A549 (cell line): ENCODE results near the gene TTC28. TPM values are rescaled to one million over a fixed set of nuclear protein-coding genes. Genes with fewer than 3 reads are reported as not detected.

ENCODE experiments used
- ATAC-seq, 2 experiments: fragments of 200-7000 bp in 1 of 2; fragments of >200 bp in 1 of 2; cut with Nextera tagmentation in 1 of 2; cut with Tn5 transposase in 1 of 2; 3 replicates each; pipeline versions ENCODE4 v1.8.0 to v1.9.1; 2018 to 2020; ENCODE audit warnings: mild to moderate bottlenecking in 1 of 2, moderate library complexity in 1 of 2
- CTCF ChIA-PET: fragments of 300-600 bp; sonication (Branson Sonifier 250); formaldehyde crosslinking; extraction: SDS; loops from one replicate; lab custom pipeline; 2021; ENCODE audit warnings: antibody characterized with exemption, inconsistent platforms; lab: Yijun Ruan, JAX
- POLR2A ChIA-PET: fragments of 350-600 bp; formaldehyde crosslinking; extraction: SDS; loops from one replicate; lab custom pipeline; 2021; ENCODE audit warnings: antibody characterized with exemption, inconsistent platforms; lab: Yijun Ruan, JAX
- DNase-seq, 2 experiments: peaks; one replicate each; pipeline versions ENCODE4 v3.0.0 to v3.0.0-alpha.2; 2011 to 2016; ENCODE audit warnings: low read depth in 1 of 2, low spot score in 1 of 2
- FAIRE-seq: peaks from 2 replicates; lab custom pipeline; 2011; peaks lifted over from hg19 to GRCh38; lab: Jason Lieb, UNC
- H3K27ac ChIP-seq, 2 experiments: fragments of >200 bp; sonication (Bioruptor Twin); formaldehyde crosslinking; 3 replicates each; pipeline ENCODE4 v1.5.1; 2016 to 2017
- H3K4me1 ChIP-seq: fragments of >200 bp; sonication (Bioruptor Twin); formaldehyde crosslinking; 3 replicates; pipeline ENCODE4 v1.6.1; 2016
- H3K4me2 ChIP-seq: fragments of >200 bp; sonication (Bioruptor Twin); formaldehyde crosslinking; 3 replicates; pipeline ENCODE4 v1.6.1; 2016
- H3K4me3 ChIP-seq: fragments of >200 bp; sonication (Bioruptor Twin); formaldehyde crosslinking; 3 replicates; pipeline ENCODE4 v1.5.1; 2016
- H3K9me3 ChIP-seq: fragments of >200 bp; sonication (Bioruptor Twin); formaldehyde crosslinking; 3 replicates; pipeline ENCODE4 v1.6.1; 2016
- BCL3 ChIP-seq: fragments of >200 bp; sonication (Bioruptor Twin); formaldehyde crosslinking; IDR thresholded peaks from 3 replicates; pipeline ENCODE4 v1.6.1; 2016
- BHLHE40 ChIP-seq: IDR thresholded peaks from 2 replicates; pipeline ENCODE4 v1.6.1; 2012; ENCODE audit warnings: low read depth, low read length, inconsistent platforms
- CBX8 ChIP-seq: fragments of 200-600 bp; sonication (generic); IDR thresholded peaks from 2 replicates; pipeline ENCODE4 v1.6.1; 2016
- CTCF ChIP-seq: fragments of >200 bp; sonication (Bioruptor Twin); formaldehyde crosslinking; IDR thresholded peaks from 3 replicates; pipeline ENCODE4 v1.5.1; 2016
- EHF ChIP-seq: fragments of 250-450 bp; sonication (Bioruptor Pico); IDR thresholded peaks from 2 replicates; pipeline ENCODE4 v1.5.0; 2020; ENCODE audit warnings: mild to moderate bottlenecking
- EHMT2 ChIP-seq: fragments of 200-600 bp; sonication (generic); IDR thresholded peaks from 2 replicates; pipeline ENCODE4 v1.6.1; 2016; ENCODE audit warnings: antibody characterized with exemption, low read depth, mild to moderate bottlenecking, moderate library complexity
- FOSB ChIP-seq: fragments of 250-450 bp; sonication (Bioruptor Pico); IDR thresholded peaks from 2 replicates; pipeline ENCODE4 v1.5.0; 2020; ENCODE audit warnings: mild to moderate bottlenecking, moderate library complexity
- FOSL2 ChIP-seq, 2 experiments: fragments of 450-650 bp in 1 of 2; fragments of >200 bp in 1 of 2; sonication (Bioruptor Twin) in 1 of 2; formaldehyde crosslinking; IDR thresholded peaks; 2 replicates each; pipeline versions ENCODE4 v1.5.0 to v1.6.1; 2016 to 2020; ENCODE audit warnings: mild to moderate bottlenecking in 1 of 2, moderate library complexity in 1 of 2
- FOXS1 ChIP-seq: fragments of 250-450 bp; sonication (Bioruptor Pico); IDR thresholded peaks from 2 replicates; pipeline ENCODE4 v1.5.0; 2020; ENCODE audit warnings: mild to moderate bottlenecking, moderate library complexity
- GATA3 ChIP-seq: IDR thresholded peaks from 2 replicates; pipeline ENCODE4 v1.6.1; 2012; ENCODE audit warnings: borderline replicate concordance
- HDAC2 ChIP-seq: fragments of 200-600 bp; sonication (generic); IDR thresholded peaks from 2 replicates; pipeline ENCODE4 v1.6.1; 2016
- HEYL ChIP-seq: fragments of 250-450 bp; sonication (Bioruptor Pico); IDR thresholded peaks from 2 replicates; pipeline ENCODE4 v1.8.0; 2021; ENCODE audit warnings: mild to moderate bottlenecking, moderate library complexity
- HMGXB4 ChIP-seq: fragments of 250-450 bp; sonication (Bioruptor Pico); IDR thresholded peaks from 2 replicates; pipeline ENCODE4 v1.5.0; 2021; ENCODE audit warnings: mild to moderate bottlenecking, moderate library complexity, borderline replicate concordance
- HOXB5 ChIP-seq: fragments of 250-450 bp; sonication (Bioruptor Pico); IDR thresholded peaks from 2 replicates; pipeline ENCODE4 v1.5.0; 2020; ENCODE audit warnings: mild to moderate bottlenecking, moderate library complexity
- JUN ChIP-seq, 2 experiments: fragments of >200 bp; sonication (Bioruptor Twin); formaldehyde crosslinking; IDR thresholded peaks; 2 replicates in 1 of 2; 3 replicates in 1 of 2; pipeline ENCODE4 v1.6.1; 2016 to 2017
- KDM1A ChIP-seq: fragments of 200-600 bp; sonication (generic); IDR thresholded peaks from 2 replicates; pipeline ENCODE4 v1.6.1; 2016; ENCODE audit warnings: low read depth, mild to moderate bottlenecking
- MAZ ChIP-seq: fragments of 150-350 bp; IDR thresholded peaks from 2 replicates; pipeline ENCODE4 v1.6.1; 2014; ENCODE audit warnings: antibody characterized with exemption, low read depth, low read length, borderline replicate concordance
- NFE2L2 ChIP-seq: fragments of 150-350 bp; conservative IDR thresholded peaks from 2 replicates; pipeline ENCODE4 v1.6.1; 2014; ENCODE audit warnings: low read length
- NPAS2 ChIP-seq: fragments of 250-450 bp; sonication (Bioruptor Pico); IDR thresholded peaks from 2 replicates; pipeline ENCODE4 v1.8.0; 2022; ENCODE audit warnings: mild to moderate bottlenecking, moderate library complexity, borderline replicate concordance
- NR3C1 ChIP-seq: fragments of >200 bp; sonication (Bioruptor Twin); formaldehyde crosslinking; IDR thresholded peaks from 3 replicates; pipeline ENCODE4 v1.6.1; 2017
- RARB ChIP-seq: fragments of 250-450 bp; sonication (Bioruptor Pico); IDR thresholded peaks from 2 replicates; pipeline ENCODE4 v1.8.0; 2021; ENCODE audit warnings: mild to moderate bottlenecking, moderate library complexity
- RNF2 ChIP-seq: fragments of 200-600 bp; sonication (generic); IDR thresholded peaks from 2 replicates; pipeline ENCODE4 v1.6.1; 2016; ENCODE audit warnings: low read depth, mild to moderate bottlenecking, antibody characterized with exemption, moderate library complexity, borderline replicate concordance
- SREBF2 ChIP-seq: fragments of 450-650 bp; IDR thresholded peaks from 2 replicates; pipeline ENCODE4 v1.6.1; 2014; ENCODE audit warnings: mild to moderate bottlenecking, moderate library complexity
- TP53 ChIP-seq: fragments of 250-450 bp; sonication (Bioruptor Pico); IDR thresholded peaks from 2 replicates; pipeline ENCODE4 v1.5.0; 2021; ENCODE audit warnings: mild to moderate bottlenecking, moderate library complexity
- ZFP36 ChIP-seq: fragments of 450-650 bp; IDR thresholded peaks from 2 replicates; pipeline ENCODE4 v1.6.1; 2014; ENCODE audit warnings: borderline replicate concordance; ENCODE audit not compliant: partially characterized antibody
- ZSCAN20 ChIP-seq: fragments of 250-450 bp; sonication (Bioruptor Pico); IDR thresholded peaks from 2 replicates; pipeline ENCODE4 v1.8.0; 2022; ENCODE audit warnings: mild to moderate bottlenecking, moderate library complexity
- WGBS: methylation state at CpG from one replicate; pipeline ENCODE4 v1.1.6; 2017; ENCODE audit errors: missing lambda C conversion rate; 5-methylcytosine and 5-hydroxymethylcytosine counted together
- polyA plus RNA-seq, 4 experiments: library from polyadenylated mRNA; depleted of rRNA in 3 of 4; stranded (reverse); fragments of >200 nt; fragmentation: RNase III in 1 of 4; extraction: RNeasy Plus Mini Kit Qiagen cat#74134 plus additional on column Dnase treatment in 1 of 4; gene quantifications; 2 replicates in 3 of 4; 3 replicates in 1 of 4; pipeline ENCODE4 v1.2.3, GENCODE V29; 2011 to 2017
- TF ChIP-seq, protein P1 (sequence below): IDR thresholded peaks from 2 replicates; pipeline ENCODE4 v1.6.1; 2012

TTC28 gene
- polyA plus RNA-seq, 2 of the 4 experiments (the other 2 are of a cell fraction): 2.6 to 3.8 TPM

GRCh38 chr22:28341001-28341400 is 338.6 kb downstream of the TTC28 start:
- CTCF ChIA-PET: no interaction called here
- no peak overlapping the region for H3K4me2 ChIP-seq
- no peaks in the 10 kb centered on the region for H3K9me3 ChIP-seq
- FAIRE-seq: no peak
- DNase-seq: no peak
- TF ChIP-seq GATA3: no peak
- TF ChIP-seq, all 56 proteins: peak for 0
- ATAC-seq: no peak
- H3K4me1 ChIP-seq: peaks cover 7% of the 10 kb centered on the region; the same call in 2 of the 3 replicates
- H3K27ac ChIP-seq: no peak overlapping the region
- POLR2A ChIA-PET: no interaction called here
- H3K4me3 ChIP-seq: no peak overlapping the region

DNA sequence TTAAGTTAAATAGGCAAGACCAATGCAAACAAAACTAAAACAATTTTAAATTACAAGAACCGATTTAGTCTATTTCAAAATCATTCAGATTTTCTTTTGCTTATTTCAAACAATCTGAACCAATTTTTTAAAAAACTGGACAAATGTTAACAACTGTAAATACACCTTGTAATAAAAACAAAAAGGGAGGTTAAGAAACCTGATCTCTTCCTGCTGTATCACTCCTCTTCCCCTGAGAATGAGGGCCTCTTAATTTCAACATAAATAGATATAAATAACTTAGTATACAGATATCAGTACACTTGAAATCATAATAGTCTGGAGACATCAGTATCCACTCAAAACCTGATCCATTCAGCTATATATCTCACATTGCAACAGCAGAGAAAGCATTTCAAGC is 346.6 kb downstream of the TTC28 start:
- Histone ChIP-seq H3K27ac (no peak overlapping the region), H3K4me3 (no peak overlapping the region), H3K9me3 (no peaks in the 10 kb centered on the region)
- ATAC-seq: no peak
- FAIRE-seq: no peak
- DNase-seq: no peak
- POLR2A ChIA-PET: no interaction called here
- 28% methylated on average over 1 of the region's 1 CpG for WGBS
- no peak for TF ChIP-seq NFE2L2
- TF ChIP-seq ZSCAN20 (CRISPR knock-in tag): no peak
- TF ChIP-seq NPAS2 (CRISPR knock-in tag): no peak
- TF ChIP-seq EHMT2: no peak
- no peak for TF ChIP-seq FOSB (CRISPR knock-in tag)
- no peak for TF ChIP-seq EHF (CRISPR knock-in tag)
- TF ChIP-seq RNF2: no peak
- TF ChIP-seq FOSL2 (IDR thresholded peaks at IDR 0.05): no peak
- no peak for TF ChIP-seq FOSL2 (CRISPR knock-in tag; IDR thresholded peaks at IDR 0.05)
- TF ChIP-seq ZFP36: no peak
- TF ChIP-seq RARB (CRISPR knock-in tag): no peak
- TF ChIP-seq HEYL (CRISPR knock-in tag): no peak
- TF ChIP-seq HDAC2: no peak
- no peak for TF ChIP-seq NR3C1
- TF ChIP-seq, all 56 proteins: peak for 0
- CTCF ChIA-PET: no interaction called here
- Histone ChIP-seq H3K4me2 (no peak overlapping the region), H3K4me1 (no peaks in the 10 kb centered on the region)

DNA sequence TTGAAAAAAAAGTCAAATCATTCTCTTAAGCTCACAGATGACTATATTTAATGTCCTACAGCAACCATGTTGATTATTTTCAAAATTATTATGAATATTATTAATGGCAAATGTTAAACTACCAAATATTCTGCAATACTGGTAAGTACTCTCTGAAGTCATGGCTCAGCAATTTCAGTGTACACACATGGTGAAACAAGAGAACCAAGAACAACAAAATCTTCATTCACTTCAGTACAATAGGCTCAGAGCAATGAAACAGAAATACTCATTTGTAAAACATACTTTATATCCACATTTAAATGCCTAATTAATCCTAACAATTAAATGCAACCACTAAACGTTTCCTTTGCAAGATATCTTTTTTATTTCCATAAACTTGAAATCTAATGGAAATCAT is 347.2 kb downstream of the TTC28 start:
- no peaks in the 10 kb centered on the region for H3K9me3 ChIP-seq
- POLR2A ChIA-PET: no interaction called here
- no peak overlapping the region for H3K4me2 ChIP-seq
- WGBS: 15% methylated on average over 1 of the region's 1 CpG
- TF ChIP-seq SREBF2 (no peak), KDM1A (no peak), BHLHE40 (no peak), RNF2 (no peak), MAZ (no peak), JUN (IDR thresholded peaks at IDR 0.05) (no peak), HMGXB4 (CRISPR knock-in tag) (no peak)
- TF ChIP-seq, all 56 proteins: peak for 0
- CTCF ChIA-PET: no interaction called here
- no peak for DNase-seq
- Histone ChIP-seq H3K27ac (no peak overlapping the region), H3K4me3 (no peak overlapping the region), H3K4me1 (no peaks in the 10 kb centered on the region)
- ATAC-seq: no peak
- no peak for FAIRE-seq

GRCh38 chr22:28331695-28332094 is 347.9 kb downstream of the TTC28 start:
- CTCF ChIA-PET: interaction anchor here (0.5 kb wide), 1 partner anchor 185 kb away, joined by 3 read pairs; no protein-coding TSS in a partner anchor
- no peaks in the 10 kb centered on the region for H3K9me3 ChIP-seq
- DNase-seq: no peak
- no peak for ATAC-seq
- H3K4me2 ChIP-seq: no peak overlapping the region
- no peak overlapping the region for H3K27ac ChIP-seq
- no peaks in the 10 kb centered on the region for H3K4me1 ChIP-seq
- POLR2A ChIA-PET: no interaction called here
- FAIRE-seq: no peak
- H3K4me3 ChIP-seq: no peak overlapping the region
- TF ChIP-seq FOXS1 (CRISPR knock-in tag) (no peak), ZSCAN20 (CRISPR knock-in tag) (no peak), HOXB5 (CRISPR knock-in tag) (no peak), HEYL (CRISPR knock-in tag) (no peak), TP53 (CRISPR knock-in tag) (no peak), CTCF (no peak), ZFP36 (no peak), SREBF2 (no peak), BCL3 (no peak), GATA3 (no peak), CBX8 (no peak)
- TF ChIP-seq, protein P1, sequence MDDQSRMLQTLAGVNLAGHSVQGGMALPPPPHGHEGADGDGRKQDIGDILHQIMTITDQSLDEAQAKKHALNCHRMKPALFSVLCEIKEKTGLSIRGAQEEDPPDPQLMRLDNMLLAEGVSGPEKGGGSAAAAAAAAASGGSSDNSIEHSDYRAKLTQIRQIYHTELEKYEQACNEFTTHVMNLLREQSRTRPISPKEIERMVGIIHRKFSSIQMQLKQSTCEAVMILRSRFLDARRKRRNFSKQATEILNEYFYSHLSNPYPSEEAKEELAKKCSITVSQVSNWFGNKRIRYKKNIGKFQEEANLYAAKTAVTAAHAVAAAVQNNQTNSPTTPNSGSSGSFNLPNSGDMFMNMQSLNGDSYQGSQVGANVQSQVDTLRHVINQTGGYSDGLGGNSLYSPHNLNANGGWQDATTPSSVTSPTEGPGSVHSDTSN: no peak
- TF ChIP-seq, all 56 proteins: peak for 0
